Smooth muscle cell (in vitro differentiated cells): Measurements from ENCODE around the gene HBM. TPM values are rescaled to one million over a fixed set of nuclear protein-coding genes. Genes with fewer than 3 reads are reported as not detected.
"Not testable (repeated sequence)": the region's sequence is repeated elsewhere in the genome, so short reads cannot be mapped to it uniquely, and the experiment has no call there.

Experiments used
- DNase-seq: peaks from one replicate; lab custom pipeline; 2025; ENCODE audit not compliant: unreplicated experiment; lab: John Stamatoyannopoulos, UW
- H2AFZ ChIP-seq: fragments of 200-600 bp; sonication (generic); 2 replicates; pipeline ENCODE4 v1.6.0; 2016; ENCODE audit warnings: antibody characterized with exemption, low read depth, mild to moderate bottlenecking
- H3F3A ChIP-seq: fragments of 200-600 bp; sonication (generic); 2 replicates; pipeline ENCODE4 v1.6.0; 2017; ENCODE audit warnings: antibody characterized with exemption, low read depth
- H3K27ac ChIP-seq: fragments of 200-600 bp; sonication (generic); 2 replicates; pipeline ENCODE4 v1.5.1; 2016; ENCODE audit warnings: low read depth, mild to moderate bottlenecking
- H3K27me3 ChIP-seq: fragments of 200-600 bp; sonication (generic); 2 replicates; pipeline ENCODE4 v1.6.1; 2016; ENCODE audit warnings: low read depth, mild to moderate bottlenecking
- H3K36me3 ChIP-seq: fragments of 200-600 bp; sonication (generic); 2 replicates; pipeline ENCODE4 v1.5.1; 2016; ENCODE audit warnings: low read depth
- H3K4me1 ChIP-seq: fragments of 200-600 bp; sonication (generic); 2 replicates; pipeline ENCODE4 v1.5.1; 2016; ENCODE audit warnings: low read depth
- H3K4me2 ChIP-seq: fragments of 200-600 bp; sonication (generic); 2 replicates; pipeline ENCODE4 v1.6.0; 2016; ENCODE audit warnings: mild to moderate bottlenecking
- H3K4me3 ChIP-seq: fragments of 200-600 bp; sonication (generic); 2 replicates; pipeline ENCODE4 v1.5.1; 2016; ENCODE audit warnings: mild to moderate bottlenecking
- H3K79me2 ChIP-seq: fragments of 200-600 bp; sonication (generic); 2 replicates; pipeline ENCODE4 v1.6.0; 2016; ENCODE audit warnings: low read depth, mild to moderate bottlenecking
- H3K9ac ChIP-seq: fragments of 200-600 bp; sonication (generic); 2 replicates; pipeline ENCODE4 v1.6.0; 2016; ENCODE audit warnings: low read depth
- H3K9me3 ChIP-seq: fragments of 200-600 bp; sonication (generic); replicated peaks from 2 replicates; pipeline ENCODE4 v1.5.1; 2016; ENCODE audit warnings: low read depth
- H4K20me1 ChIP-seq: fragments of 200-600 bp; sonication (generic); 2 replicates; pipeline ENCODE4 v1.6.0; 2016; ENCODE audit warnings: low read depth
- CTCF ChIP-seq: fragments of 200-600 bp; sonication (generic); IDR thresholded peaks from 2 replicates; pipeline ENCODE4 v1.5.1; 2017; ENCODE audit warnings: borderline replicate concordance, mild to moderate bottlenecking, antibody characterized with exemption; ENCODE audit not compliant: insufficient read depth, poor library complexity, severe bottlenecking
- WGBS: methylation state at CpG from one replicate; pipeline ENCODE4 v1.1.7; 2016; ENCODE audit warnings: low lambda C conversion rate; 5-methylcytosine and 5-hydroxymethylcytosine counted together
- polyA plus RNA-seq: library from polyadenylated mRNA; unstranded; fragments of >200 nt; fragmentation: Nextera tagmentation; extraction: Ambion mirVana; gene quantifications from 2 replicates; pipeline ENCODE4 v1.2.1, GENCODE V29; 2016
- total RNA-seq: library from RNA; depleted of rRNA; stranded (reverse); fragments of >200 nt; gene quantifications from 2 replicates; pipeline ENCODE4 v1.2.3, GENCODE V29; 2014

The HBM gene
- total and polyA plus RNA-seq, 2 experiments from 2014 or later = not detected

- Histone ChIP-seq H3K4me3 (no peak overlapping the region), H3K4me1 (peaks cover 5% of the 10 kb centered on the region), H3F3A (no peaks in the 10 kb centered on the region), H2AFZ (no peak overlapping the region), H4K20me1 (no peaks in the 10 kb centered on the region), H3K36me3 (no peaks in the 10 kb centered on the region), H3K79me2 (no peaks in the 10 kb centered on the region), H3K27me3 (peaks cover 60% of the 10 kb centered on the region), H3K9ac (no peak overlapping the region), H3K9me3 (no peaks in the 10 kb centered on the region), H3K27ac (no peak overlapping the region), H3K4me2 (no peak overlapping the region)
- WGBS = 90% methylated on average over 13 of the region's 13 CpGs
- no peak for DNase-seq
- no peak for TF ChIP-seq CTCF
Measured at GRCh38 chr16:162271-162991, 3.3 kb upstream of the HBM start.

GRCh38 chr16:163139-163538 lies 2.6 kb upstream of the HBM start:
- not testable (repeated sequence) for H3K9me3 ChIP-seq, H3K36me3 ChIP-seq, H4K20me1 ChIP-seq, H2AFZ ChIP-seq, H3F3A ChIP-seq, H3K27ac ChIP-seq, H3K4me3 ChIP-seq, DNase-seq, H3K9ac ChIP-seq, H3K4me2 ChIP-seq, H3K79me2 ChIP-seq, H3K4me1 ChIP-seq
- no CpG with 5 or more reads among the region's 10 CpGs for WGBS
- H3K27me3 ChIP-seq = peaks cover 61% of the 10 kb centered on the region

- H3K27ac ChIP-seq, H3K9ac ChIP-seq, H2AFZ ChIP-seq, H3F3A ChIP-seq, H3K79me2 ChIP-seq, H3K4me2 ChIP-seq, H3K36me3 ChIP-seq, H3K4me1 ChIP-seq, H3K9me3 ChIP-seq, H4K20me1 ChIP-seq, DNase-seq, H3K4me3 ChIP-seq: not testable (repeated sequence)
- H3K27me3 ChIP-seq = peaks cover 62% of the 10 kb centered on the region
- 40% methylated on average over 1 of the region's 3 CpGs for WGBS
Measured at GRCh38 chr16:163696-164095, 2.1 kb upstream of the HBM start.

DNA sequence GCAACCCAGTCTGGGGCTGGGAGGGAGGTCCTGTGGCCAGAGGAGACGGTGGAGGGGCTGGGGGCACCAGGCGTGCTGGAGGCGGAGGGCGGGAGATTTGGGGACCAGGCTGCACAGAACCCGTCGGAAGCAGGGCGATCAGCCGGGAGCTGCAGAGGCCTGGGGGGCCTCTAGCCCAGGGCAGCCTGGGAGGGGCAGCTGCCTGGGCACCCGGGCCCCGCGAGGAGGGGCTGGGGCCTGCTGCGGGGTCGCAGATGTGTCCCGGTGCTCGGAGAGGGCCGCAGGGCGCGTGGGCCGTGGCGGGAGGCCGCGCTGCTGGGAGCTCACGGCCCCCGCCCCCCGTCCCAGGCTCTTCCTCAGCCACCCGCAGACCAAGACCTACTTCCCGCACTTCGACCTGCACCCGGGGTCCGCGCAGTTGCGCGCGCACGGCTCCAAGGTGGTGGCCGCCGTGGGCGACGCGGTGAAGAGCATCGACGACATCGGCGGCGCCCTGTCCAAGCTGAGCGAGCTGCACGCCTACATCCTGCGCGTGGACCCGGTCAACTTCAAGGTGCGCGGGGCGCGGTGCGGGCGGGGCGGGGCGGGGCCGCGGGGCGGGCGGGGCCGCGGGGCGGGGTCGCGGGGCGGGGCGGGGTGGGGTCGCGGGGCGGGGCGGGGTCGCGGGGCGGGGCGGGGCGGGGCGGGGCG lies 1.5 kb upstream of the HBM start:
- peaks cover 63% of the 10 kb centered on the region for H3K27me3 ChIP-seq
- H3K79me2 ChIP-seq = not testable (repeated sequence)
- WGBS = no CpG with 5 or more reads among the region's 80 CpGs

GRCh38 chr16:164827-165538 lies 795 bp upstream of the HBM start:
- no peak for DNase-seq
- Histone ChIP-seq H3F3A (no peaks in the 10 kb centered on the region), H3K4me1 (peaks cover 5% of the 10 kb centered on the region), H3K9me3 (no peaks in the 10 kb centered on the region), H4K20me1 (no peaks in the 10 kb centered on the region), H3K79me2 (no peaks in the 10 kb centered on the region), H3K27me3 (peaks cover 64% of the 10 kb centered on the region), H3K36me3 (no peaks in the 10 kb centered on the region), H3K27ac (no peak overlapping the region), H2AFZ (no peak overlapping the region), H3K4me3 (peak overlapping the region; percentile 8), H3K4me2 (peak overlapping the region; percentile 78), H3K9ac (no peak overlapping the region)
- no peak for TF ChIP-seq CTCF
- WGBS = 6% methylated on average over 41 of the region's 77 CpGs

More for the DNA sequence above, 1.5 kb upstream of the HBM start:
- H3K36me3 ChIP-seq, H3K4me2 ChIP-seq, H4K20me1 ChIP-seq, H3K4me1 ChIP-seq, H3K9me3 ChIP-seq, H3K4me3 ChIP-seq, H3K9ac ChIP-seq, H3K27ac ChIP-seq, DNase-seq, H2AFZ ChIP-seq, H3F3A ChIP-seq: not testable (repeated sequence)
